SK-N-MC (cell line): ENCODE data around the gene COG5.

Source experiments
- DNase-seq: peaks from one replicate; pipeline ENCODE4 v3.0.0-alpha.2; 2011; ENCODE audit warnings: low read depth, low spot score
- H3K27ac ChIP-seq: fragments of 200-600 bp; sonication (generic); 2 replicates; pipeline ENCODE4 v1.5.1; 2016; ENCODE audit warnings: mixed run types
- H3K36me3 ChIP-seq: fragments of 200-600 bp; sonication (generic); 2 replicates; pipeline ENCODE4 v1.6.1; 2017; ENCODE audit warnings: antibody characterized with exemption, low read length, mixed read lengths; ENCODE audit not compliant: insufficient read depth
- H3K4me3 ChIP-seq: fragments of 200-600 bp; sonication (generic); 2 replicates; pipeline ENCODE4 v1.5.1; 2016
- H3K9ac ChIP-seq: fragments of 200-600 bp; sonication (generic); 2 replicates; pipeline ENCODE4 v1.8.0; 2017; ENCODE audit warnings: mixed run types, mixed read lengths; ENCODE audit not compliant: insufficient read length
- H3K9me3 ChIP-seq: fragments of 200-600 bp; sonication (generic); 2 replicates; pipeline ENCODE4 v1.6.1; 2017; ENCODE audit warnings: low read depth, mild to moderate bottlenecking, antibody characterized with exemption, low read length, moderate library complexity, mixed read lengths
- EZH2 ChIP-seq: fragments of 200-600 bp; sonication (generic); IDR thresholded peaks from one replicate; pipeline ENCODE4 v1.6.1; 2017; ENCODE audit warnings: antibody characterized with exemption
- FOXP2 ChIP-seq: optimal IDR thresholded peaks from 2 replicates; pipeline ENCODE3; 2011; ENCODE audit warnings: mild to moderate bottlenecking, moderate library complexity; ENCODE audit not compliant: insufficient read depth; ENCODE audit errors: extremely low read length, control extremely low read depth
- POLR2AphosphoS5 ChIP-seq: IDR thresholded peaks from 2 replicates; pipeline ENCODE4 v1.6.1; 2012; ENCODE audit warnings: mild to moderate bottlenecking, low read depth, low read length, borderline replicate concordance

The COG5 gene

GRCh38 chr7:107427462-107427861 is 136.3 kb downstream of the COG5 start:
- no peak for DNase-seq
- Histone ChIP-seq H3K9ac (no peak overlapping the region), H3K4me3 (no peak overlapping the region), H3K36me3 (no peaks in the 10 kb centered on the region), H3K9me3 (no peaks in the 10 kb centered on the region), H3K27ac (no peak overlapping the region)
- no peak for TF ChIP-seq EZH2
- no peak for TF ChIP-seq FOXP2
- TF ChIP-seq POLR2AphosphoS5 = no peak

- no peak for DNase-seq
- Histone ChIP-seq H3K36me3 (peaks cover 5% of the 10 kb centered on the region; the same call in 1 of the 2 replicates), H3K9ac (no peak overlapping the region), H3K9me3 (no peaks in the 10 kb centered on the region), H3K27ac (no peak overlapping the region), H3K4me3 (no peak overlapping the region)
- TF ChIP-seq FOXP2 (no peak), POLR2AphosphoS5 (no peak), EZH2 (no peak)
These were observed 149.5 kb downstream of the COG5 start for GRCh38 chr7:107414198-107414597.

GRCh38 chr7:107408349-107408748 is 155.4 kb downstream of the COG5 start:
- no peak for DNase-seq
- peaks cover 5% of the 10 kb centered on the region; the same call in 1 of the 2 replicates for H3K36me3 ChIP-seq
- H3K9me3 ChIP-seq = no peaks in the 10 kb centered on the region
- no peak overlapping the region for H3K27ac ChIP-seq
- TF ChIP-seq EZH2 = no peak
- no peak for TF ChIP-seq FOXP2
- TF ChIP-seq POLR2AphosphoS5 = no peak
- no peak overlapping the region for H3K9ac ChIP-seq
- no peak overlapping the region for H3K4me3 ChIP-seq

- DNase-seq = no peak
- Histone ChIP-seq H3K9me3 (no peaks in the 10 kb centered on the region), H3K9ac (no peak overlapping the region), H3K4me3 (no peak overlapping the region), H3K27ac (no peak overlapping the region), H3K36me3 (peaks cover under 1% of the 10 kb centered on the region; the same call in 1 of the 2 replicates)
- TF ChIP-seq POLR2AphosphoS5 = no peak
- no peak for TF ChIP-seq FOXP2
- TF ChIP-seq EZH2 = no peak
These were observed 158.2 kb downstream of the COG5 start for GRCh38 chr7:107405559-107405958.

- no peak overlapping the region for H3K4me3 ChIP-seq
- TF ChIP-seq POLR2AphosphoS5 (no peak), EZH2 (no peak), FOXP2 (no peak)
- no peaks in the 10 kb centered on the region; the same call in 1 of the 2 replicates for H3K36me3 ChIP-seq
- no peaks in the 10 kb centered on the region for H3K9me3 ChIP-seq
- no peak for DNase-seq
- H3K27ac ChIP-seq = no peak overlapping the region
- no peak overlapping the region for H3K9ac ChIP-seq
These were observed 158.8 kb downstream of the COG5 start for GRCh38 chr7:107404740-107405537.

- no peak for DNase-seq
- TF ChIP-seq POLR2AphosphoS5 (no peak), EZH2 (no peak), FOXP2 (no peak)
- H3K27ac ChIP-seq = no peak overlapping the region
- H3K36me3 ChIP-seq = peaks cover 4% of the 10 kb centered on the region; the same call in 1 of the 2 replicates
- no peak overlapping the region for H3K4me3 ChIP-seq
- H3K9me3 ChIP-seq = 0 out of 2 replicates have a peak, but pooled peaks cover 5% of the 10 kb centered on the region
- H3K9ac ChIP-seq = no peak overlapping the region
These were observed 165.6 kb downstream of the COG5 start for GRCh38 chr7:107398161-107398560.

- H3K27ac ChIP-seq = no peak overlapping the region
- peaks cover 4% of the 10 kb centered on the region; the same call in 1 of the 2 replicates for H3K36me3 ChIP-seq
- H3K9ac ChIP-seq = no peak overlapping the region
- H3K9me3 ChIP-seq = 0 out of 2 replicates have a peak, but pooled peaks cover 5% of the 10 kb centered on the region
- TF ChIP-seq POLR2AphosphoS5 (no peak), FOXP2 (no peak), EZH2 (no peak)
- no peak for DNase-seq
- H3K4me3 ChIP-seq = no peak overlapping the region
These were observed 166.7 kb downstream of the COG5 start for GRCh38 chr7:107396990-107397389.

GRCh38 chr7:107396081-107396480 is 167.6 kb downstream of the COG5 start:
- no peak overlapping the region for H3K4me3 ChIP-seq
- no peak for TF ChIP-seq FOXP2
- no peak overlapping the region for H3K27ac ChIP-seq
- 0 out of 2 replicates have a peak, but pooled peaks cover 5% of the 10 kb centered on the region for H3K9me3 ChIP-seq
- no peak for DNase-seq
- H3K9ac ChIP-seq = no peak overlapping the region
- peaks cover 4% of the 10 kb centered on the region; the same call in 1 of the 2 replicates for H3K36me3 ChIP-seq

- no peak for DNase-seq
- Histone ChIP-seq H3K4me3 (no peak overlapping the region), H3K9ac (no peak overlapping the region), H3K36me3 (peaks cover 3% of the 10 kb centered on the region; the same call in 1 of the 2 replicates), H3K9me3 (0 out of 2 replicates have a peak, but pooled peaks cover 5% of the 10 kb centered on the region), H3K27ac (no peak overlapping the region)
- TF ChIP-seq EZH2 (no peak), POLR2AphosphoS5 (no peak), FOXP2 (no peak)
These were observed 168.9 kb downstream of the COG5 start for GRCh38 chr7:107394831-107395230.
